HepG2 (cell line): ENCODE results near the gene EARS2. TPM values are rescaled to one million over a fixed set of nuclear protein-coding genes. Genes with fewer than 3 reads are reported as not detected.
A peak's percentile ranks its signal among the peaks of the same experiment; 100 is the strongest.

Experiments
- GZF1 ChIP-seq: sonication (generic); formaldehyde crosslinking; IDR thresholded peaks from 2 replicates; pipeline ENCODE4 v1.5.1; 2020; ENCODE audit warnings: mild to moderate bottlenecking, missing genetic modification reagents
- HBP1 ChIP-seq: IDR thresholded peaks from 2 replicates; pipeline ENCODE4 v1.6.1; 2016; ENCODE audit warnings: low read depth, control low read depth
- MAFF ChIP-seq: IDR thresholded peaks from 2 replicates; pipeline ENCODE4 v1.6.1; 2011; ENCODE audit warnings: low read depth, low read length, improper control_type of control experiment
- MTA1 ChIP-seq: sonication (generic); formaldehyde crosslinking; IDR thresholded peaks from 2 replicates; pipeline ENCODE4 v1.4.0; 2020; ENCODE audit warnings: missing genetic modification reagents, mild to moderate bottlenecking, borderline replicate concordance
- SOX6 ChIP-seq, 2 experiments: fragments of 450-650 bp in 1 of 2; sonication (generic) in 1 of 2; formaldehyde crosslinking in 1 of 2; IDR thresholded peaks; 2 replicates each; pipeline versions ENCODE4 v1.4.0 to v1.6.1; 2017 to 2020; ENCODE audit warnings: antibody characterized with exemption in 1 of 2, mild to moderate bottlenecking in 1 of 2, missing genetic modification reagents in 1 of 2
- TFDP1 ChIP-seq: IDR thresholded peaks from 2 replicates; pipeline ENCODE4 v1.6.1; 2016; ENCODE audit warnings: missing compliant biosample characterization, missing genetic modification reagents, borderline replicate concordance
- ZIK1 ChIP-seq: sonication (generic); formaldehyde crosslinking; IDR thresholded peaks from 2 replicates; pipeline ENCODE4 v1.5.0; 2020; ENCODE audit warnings: mild to moderate bottlenecking, low read depth, missing genetic modification reagents, borderline replicate concordance
- ZNF101 ChIP-seq: sonication (generic); formaldehyde crosslinking; IDR thresholded peaks from 2 replicates; pipeline ENCODE4 v1.4.0; 2020; ENCODE audit warnings: mild to moderate bottlenecking, low read depth, missing genetic modification reagents, borderline replicate concordance
- ZNF367 ChIP-seq: sonication (generic); formaldehyde crosslinking; IDR thresholded peaks from 2 replicates; pipeline ENCODE4 v1.4.0; 2020; ENCODE audit warnings: missing genetic modification reagents, borderline replicate concordance
- ZNF382 ChIP-seq: sonication (generic); formaldehyde crosslinking; IDR thresholded peaks from 2 replicates; pipeline ENCODE4 v1.5.0; 2020; ENCODE audit warnings: missing genetic modification reagents, mild to moderate bottlenecking, borderline replicate concordance
- ZNF510 ChIP-seq: sonication (generic); formaldehyde crosslinking; IDR thresholded peaks from 2 replicates; pipeline ENCODE4 v1.4.0; 2020; ENCODE audit warnings: low read depth, mild to moderate bottlenecking, missing genetic modification reagents
- ZNF569 ChIP-seq: sonication (generic); formaldehyde crosslinking; IDR thresholded peaks from 2 replicates; pipeline ENCODE4 v1.5.0; 2020; ENCODE audit warnings: mild to moderate bottlenecking, missing genetic modification reagents, moderate library complexity, borderline replicate concordance
- ZNF572 ChIP-seq: sonication (generic); formaldehyde crosslinking; IDR thresholded peaks from 2 replicates; pipeline ENCODE4 v1.5.1; 2020; ENCODE audit warnings: mild to moderate bottlenecking, missing genetic modification reagents
- ZNF691 ChIP-seq: sonication (generic); formaldehyde crosslinking; IDR thresholded peaks from 2 replicates; pipeline ENCODE4 v1.4.0; 2020; ENCODE audit warnings: missing genetic modification reagents, low read depth, mild to moderate bottlenecking, borderline replicate concordance
- ZNF703 ChIP-seq: sonication (generic); formaldehyde crosslinking; IDR thresholded peaks from 2 replicates; pipeline ENCODE4 v1.5.1; 2020; ENCODE audit warnings: missing genetic modification reagents, mild to moderate bottlenecking, moderate library complexity, borderline replicate concordance
- polyA plus RNA-seq, 8 experiments: library from polyadenylated mRNA; depleted of rRNA in 3 of 8; stranded (reverse) in 7 of 8; unstranded in 1 of 8; fragments of >200 nt; fragmentation: Illumina TruSeq in 4 of 8; extraction: Trizol in 4 of 8; gene quantifications; 2 replicates each; pipeline versions ENCODE4 v1.2.1 to v1.2.3, GENCODE V29; 2011 to 2016; ENCODE audit warnings: low read depth in 4 of 8, missing spikeins in 1 of 8, mixed read lengths in 1 of 8; ENCODE audit not compliant: insufficient read depth in 1 of 8
- total RNA-seq, 5 experiments: library from RNA; depleted of rRNA; stranded (reverse); fragments of >200 nt; fragmentation: Illumina TruSeq; extraction: Trizol; gene quantifications; 2 replicates each; pipeline ENCODE4 v1.2.3, GENCODE V29; 2016; ENCODE audit warnings: low read depth in 1 of 5
- TF ChIP-seq, protein P1 (sequence below): sonication (generic); formaldehyde crosslinking; IDR thresholded peaks from 2 replicates; pipeline ENCODE4 v1.4.0; 2020; ENCODE audit warnings: low read depth, missing genetic modification reagents
- TF ChIP-seq, protein P2 (sequence below): sonication (generic); formaldehyde crosslinking; IDR thresholded peaks from 2 replicates; pipeline ENCODE4; 2020; ENCODE audit warnings: missing genetic modification reagents, mild to moderate bottlenecking, borderline replicate concordance

Gene EARS2
- total and polyA plus RNA-seq, 2 of the 13 experiments (the other 11 are each of a cell fraction or from before 2014, with no cell fraction given), result 49.4 to 80.4 TPM

GRCh38 chr16:23595951-23596720, 39.0 kb upstream of the EARS2 start, which contains the start of gene NDUFAB1 (continued):
- TF ChIP-seq MTA1 (CRISPR knock-in tag) (peak; percentile 67; the same call in 1 of the 2 replicates), TFDP1 (CRISPR knock-in tag) (peak; percentile 85), ZNF382 (no peak), ZNF367 (no peak), ZNF510 (CRISPR knock-in tag) (no peak), ZNF703 (CRISPR knock-in tag) (peak; percentile 61; the same call in 1 of the 2 replicates), ZNF569 (peak; percentile 68; the same call in 1 of the 2 replicates), ZNF572 (CRISPR knock-in tag) (no peak), ZNF101 (no peak), SOX6 (IDR thresholded peaks at IDR 0.05) (no peak), SOX6 (CRISPR knock-in tag; IDR thresholded peaks at IDR 0.05) (peak; percentile 51), HBP1 (CRISPR knock-in tag) (peak; percentile 95), ZIK1 (CRISPR knock-in tag) (peak; percentile 60; the same call in 1 of the 2 replicates), ZNF691 (peak; percentile 76; the same call in 1 of the 2 replicates), MAFF (no peak; the same call in 1 of the 2 replicates), GZF1 (CRISPR knock-in tag) (0 out of 2 replicates have a peak, but pooled peaks have one; percentile 88)
- TF ChIP-seq, protein P1, sequence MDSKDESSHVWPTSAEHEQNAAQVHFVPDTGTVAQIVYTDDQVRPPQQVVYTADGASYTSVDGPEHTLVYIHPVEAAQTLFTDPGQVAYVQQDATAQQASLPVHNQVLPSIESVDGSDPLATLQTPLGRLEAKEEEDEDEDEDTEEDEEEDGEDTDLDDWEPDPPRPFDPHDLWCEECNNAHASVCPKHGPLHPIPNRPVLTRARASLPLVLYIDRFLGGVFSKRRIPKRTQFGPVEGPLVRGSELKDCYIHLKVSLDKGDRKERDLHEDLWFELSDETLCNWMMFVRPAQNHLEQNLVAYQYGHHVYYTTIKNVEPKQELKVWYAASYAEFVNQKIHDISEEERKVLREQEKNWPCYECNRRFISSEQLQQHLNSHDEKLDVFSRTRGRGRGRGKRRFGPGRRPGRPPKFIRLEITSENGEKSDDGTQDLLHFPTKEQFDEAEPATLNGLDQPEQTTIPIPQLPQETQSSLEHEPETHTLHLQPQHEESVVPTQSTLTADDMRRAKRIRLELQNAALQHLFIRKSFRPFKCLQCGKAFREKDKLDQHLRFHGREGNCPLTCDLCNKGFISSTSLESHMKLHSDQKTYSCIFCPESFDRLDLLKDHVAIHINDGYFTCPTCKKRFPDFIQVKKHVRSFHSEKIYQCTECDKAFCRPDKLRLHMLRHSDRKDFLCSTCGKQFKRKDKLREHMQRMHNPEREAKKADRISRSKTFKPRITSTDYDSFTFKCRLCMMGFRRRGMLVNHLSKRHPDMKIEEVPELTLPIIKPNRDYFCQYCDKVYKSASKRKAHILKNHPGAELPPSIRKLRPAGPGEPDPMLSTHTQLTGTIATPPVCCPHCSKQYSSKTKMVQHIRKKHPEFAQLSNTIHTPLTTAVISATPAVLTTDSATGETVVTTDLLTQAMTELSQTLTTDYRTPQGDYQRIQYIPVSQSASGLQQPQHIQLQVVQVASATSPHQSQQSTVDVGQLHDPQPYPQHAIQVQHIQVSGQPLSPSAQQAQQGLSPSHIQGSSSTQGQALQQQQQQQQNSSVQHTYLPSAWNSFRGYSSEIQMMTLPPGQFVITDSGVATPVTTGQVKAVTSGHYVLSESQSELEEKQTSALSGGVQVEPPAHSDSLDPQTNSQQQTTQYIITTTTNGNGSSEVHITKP (CRISPR knock-in tag), result no peak
- TF ChIP-seq, protein P2, sequence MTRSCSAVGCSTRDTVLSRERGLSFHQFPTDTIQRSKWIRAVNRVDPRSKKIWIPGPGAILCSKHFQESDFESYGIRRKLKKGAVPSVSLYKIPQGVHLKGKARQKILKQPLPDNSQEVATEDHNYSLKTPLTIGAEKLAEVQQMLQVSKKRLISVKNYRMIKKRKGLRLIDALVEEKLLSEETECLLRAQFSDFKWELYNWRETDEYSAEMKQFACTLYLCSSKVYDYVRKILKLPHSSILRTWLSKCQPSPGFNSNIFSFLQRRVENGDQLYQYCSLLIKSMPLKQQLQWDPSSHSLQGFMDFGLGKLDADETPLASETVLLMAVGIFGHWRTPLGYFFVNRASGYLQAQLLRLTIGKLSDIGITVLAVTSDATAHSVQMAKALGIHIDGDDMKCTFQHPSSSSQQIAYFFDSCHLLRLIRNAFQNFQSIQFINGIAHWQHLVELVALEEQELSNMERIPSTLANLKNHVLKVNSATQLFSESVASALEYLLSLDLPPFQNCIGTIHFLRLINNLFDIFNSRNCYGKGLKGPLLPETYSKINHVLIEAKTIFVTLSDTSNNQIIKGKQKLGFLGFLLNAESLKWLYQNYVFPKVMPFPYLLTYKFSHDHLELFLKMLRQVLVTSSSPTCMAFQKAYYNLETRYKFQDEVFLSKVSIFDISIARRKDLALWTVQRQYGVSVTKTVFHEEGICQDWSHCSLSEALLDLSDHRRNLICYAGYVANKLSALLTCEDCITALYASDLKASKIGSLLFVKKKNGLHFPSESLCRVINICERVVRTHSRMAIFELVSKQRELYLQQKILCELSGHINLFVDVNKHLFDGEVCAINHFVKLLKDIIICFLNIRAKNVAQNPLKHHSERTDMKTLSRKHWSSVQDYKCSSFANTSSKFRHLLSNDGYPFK, result 0 out of 2 replicates have a peak, but pooled peaks have one; percentile 72
